Measurements from ENCODE around the gene SNRNP35.
A peak's percentile ranks its signal among the peaks of the same experiment; 100 is the strongest.
"Not testable (repeated sequence)": the region's sequence is repeated elsewhere in the genome, so short reads cannot be mapped to it uniquely, and the experiment has no call there.

SNRNP35 gene, protein sequence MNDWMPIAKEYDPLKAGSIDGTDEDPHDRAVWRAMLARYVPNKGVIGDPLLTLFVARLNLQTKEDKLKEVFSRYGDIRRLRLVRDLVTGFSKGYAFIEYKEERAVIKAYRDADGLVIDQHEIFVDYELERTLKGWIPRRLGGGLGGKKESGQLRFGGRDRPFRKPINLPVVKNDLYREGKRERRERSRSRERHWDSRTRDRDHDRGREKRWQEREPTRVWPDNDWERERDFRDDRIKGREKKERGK

GRCh38 chr12:123457980-123458779, at the start of gene SNRNP35:
Gene SNRNP35 (plus strand): TSS chr12:123458139. CDS start chr12:123465541, 7,402 bp downstream.
- peak; percentile 95 for DNase-seq

- DNase-seq, result not testable (repeated sequence)
Observed at GRCh38 chr12:123408619-123409018, 49.3 kb upstream of the SNRNP35 start.

DNA sequence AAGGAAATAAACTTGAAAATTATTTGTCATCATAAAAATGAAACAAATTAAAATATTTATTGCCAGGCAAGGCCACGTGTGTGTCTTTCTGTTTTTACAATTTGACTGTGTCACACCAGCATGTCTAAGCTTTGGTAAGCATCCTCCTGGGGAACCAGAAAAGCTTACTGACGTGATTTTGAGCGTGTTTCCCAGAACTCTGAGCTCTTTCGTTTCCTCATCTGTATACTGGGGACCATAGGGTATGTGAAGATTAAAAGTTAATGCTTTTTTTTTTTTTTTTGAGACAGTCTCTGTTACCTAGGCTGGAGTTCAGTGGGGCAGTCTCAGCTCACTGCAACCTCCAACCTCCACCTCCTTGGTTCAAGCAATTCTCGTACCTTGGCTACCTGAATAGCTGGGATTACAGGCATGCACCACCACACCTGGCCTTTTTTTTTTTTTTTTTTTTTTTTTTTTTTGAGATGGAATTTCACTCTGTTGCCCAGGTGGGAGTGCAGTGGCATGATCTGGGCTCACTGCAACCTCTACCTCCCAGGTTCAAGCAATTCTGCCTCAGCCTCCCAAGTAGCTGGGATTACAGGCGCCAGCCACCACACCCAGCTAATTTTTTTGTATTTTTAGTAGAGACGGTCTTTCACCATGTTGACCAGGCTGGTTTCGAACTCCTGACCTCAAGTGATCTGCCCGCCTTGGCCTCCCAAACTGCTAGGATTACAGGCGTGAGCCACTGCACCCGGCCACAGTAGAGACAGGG, 48.5 kb upstream of the SNRNP35 start:
- DNase-seq, result not testable (repeated sequence)

GRCh38 chr12:123410041-123410412, 47.9 kb upstream of the SNRNP35 start:
- DNase-seq, result no peak

GRCh38 chr12:123421314-123421713, 36.6 kb upstream of the SNRNP35 start:
- DNase-seq, result no peak

GRCh38 chr12:123427036-123427769, 30.7 kb upstream of the SNRNP35 start:
- peak; percentile 74 for DNase-seq

DNA sequence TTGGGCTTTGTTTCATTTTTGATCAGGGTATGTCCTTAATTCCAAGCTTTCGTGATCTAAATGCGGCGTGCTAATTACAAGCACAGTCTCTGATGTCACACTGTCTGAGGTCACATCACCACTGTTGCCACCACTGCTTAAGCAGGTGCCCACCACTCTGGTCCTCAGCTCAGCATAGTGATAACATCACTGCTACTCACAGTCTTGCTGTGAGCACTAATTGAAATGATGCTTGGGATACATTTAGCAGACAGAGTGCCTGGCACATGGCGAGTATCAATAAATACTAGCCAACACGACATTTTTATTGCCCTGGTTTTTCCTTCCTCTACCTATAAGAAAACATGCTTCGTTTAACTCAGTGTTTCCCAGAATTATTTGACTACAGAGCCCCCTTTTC, 29.3 kb upstream of the SNRNP35 start:
- DNase-seq, result no peak

DNA sequence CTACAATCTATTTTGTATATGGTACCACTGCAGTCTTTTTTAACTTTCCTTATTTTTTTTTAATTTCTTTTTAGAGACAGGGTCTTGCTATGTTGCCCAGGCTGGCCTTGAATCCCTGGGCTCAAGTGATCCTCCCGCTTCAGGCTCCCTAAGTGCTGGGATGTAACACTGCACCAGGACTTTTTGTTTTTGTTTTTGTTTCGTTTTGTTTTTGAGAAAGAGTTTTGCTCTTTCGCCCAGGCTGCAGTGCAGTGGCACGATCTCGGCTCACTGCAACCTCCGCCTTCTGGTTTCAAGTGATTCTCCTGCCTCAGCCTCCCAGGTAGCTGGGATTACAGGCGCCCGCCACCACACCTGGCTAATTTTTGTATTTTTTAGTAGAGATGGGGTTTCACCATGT, 28.8 kb upstream of the SNRNP35 start:
- DNase-seq, result not testable (repeated sequence)

- DNase-seq, result peak; percentile 80
Observed at GRCh38 chr12:123431951-123432817, 25.8 kb upstream of the SNRNP35 start.

DNA sequence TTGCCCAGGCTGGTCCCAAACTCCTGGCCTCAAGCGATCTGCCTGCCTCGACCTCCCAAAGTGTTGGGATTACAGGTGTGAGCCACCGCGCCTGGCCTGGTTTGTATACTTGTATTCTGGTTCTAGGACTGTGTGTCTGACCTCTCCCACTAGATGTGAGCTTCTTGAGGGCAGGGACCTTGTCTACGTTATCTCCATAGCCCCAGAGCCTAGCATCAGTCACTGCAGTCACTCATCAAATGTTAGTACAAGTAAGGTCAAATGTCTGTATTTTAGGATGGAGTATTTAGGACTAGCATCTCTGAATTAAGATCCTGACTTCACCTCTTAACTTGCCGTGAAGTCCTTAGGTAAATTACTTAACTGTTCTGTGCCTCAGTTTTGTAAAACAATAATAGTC, 24.3 kb upstream of the SNRNP35 start:
- no peak for DNase-seq

- DNase-seq, result no peak
Observed at GRCh38 chr12:123435636-123436016, 22.3 kb upstream of the SNRNP35 start.

DNA sequence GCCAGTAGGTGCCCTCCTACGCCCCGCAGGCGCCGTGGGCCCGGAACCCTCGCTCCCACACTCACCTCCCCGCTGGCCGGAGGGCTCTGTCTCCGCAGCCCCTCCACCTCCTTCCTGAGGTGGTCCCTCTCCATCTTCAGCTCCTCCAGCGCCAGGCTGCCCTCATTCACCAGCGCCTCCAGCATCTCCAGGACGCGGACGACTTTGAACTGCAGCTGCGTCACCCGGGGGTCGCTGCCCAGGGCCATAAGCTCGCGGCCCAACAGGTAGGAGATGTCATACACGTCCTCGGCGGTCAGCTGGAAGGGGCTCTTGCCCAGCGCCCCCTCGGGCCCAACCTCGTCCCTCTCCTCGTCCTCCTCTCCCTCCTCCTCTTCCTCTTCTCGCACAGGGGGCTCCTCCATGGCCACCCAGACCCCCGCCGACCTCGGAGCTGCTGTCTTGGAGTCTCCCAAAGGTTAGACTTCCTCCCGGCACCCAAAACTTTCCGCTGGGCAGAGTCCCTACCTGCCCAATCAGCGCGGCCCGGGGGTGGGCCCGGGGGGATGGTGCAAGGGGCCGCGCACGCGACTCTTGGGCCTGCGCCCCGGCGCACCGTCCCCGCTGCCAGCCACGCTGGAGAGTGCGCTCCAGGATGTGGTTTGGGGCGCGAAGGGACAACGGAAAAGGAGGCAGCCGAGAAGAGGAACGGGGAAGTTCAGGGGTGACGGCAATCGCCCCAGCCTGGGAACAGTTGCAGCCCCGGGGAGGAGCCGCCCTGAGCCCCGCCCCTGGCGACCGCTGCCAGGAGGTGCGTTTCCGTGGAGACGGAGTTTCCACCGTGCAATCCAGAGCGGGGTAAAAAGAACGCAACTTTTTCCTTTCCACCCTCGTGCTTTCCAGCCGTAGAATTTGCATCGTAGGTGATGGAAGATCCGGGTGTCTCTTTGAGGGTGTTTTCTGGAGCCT, 21.6 kb upstream of the SNRNP35 start, which contains the start of gene RILPL2:
RILPL2 (minus strand) TSS at position 668 of the 948 bp plus-strand sequence; CDS start at position 404, 264 bp downstream.
- peak; percentile 98 for DNase-seq

GRCh38 chr12:123441523-123442164, 16.3 kb upstream of the SNRNP35 start:
- no peak for DNase-seq

GRCh38 chr12:123442774-123443173, 15.2 kb upstream of the SNRNP35 start:
- no peak for DNase-seq

DNA sequence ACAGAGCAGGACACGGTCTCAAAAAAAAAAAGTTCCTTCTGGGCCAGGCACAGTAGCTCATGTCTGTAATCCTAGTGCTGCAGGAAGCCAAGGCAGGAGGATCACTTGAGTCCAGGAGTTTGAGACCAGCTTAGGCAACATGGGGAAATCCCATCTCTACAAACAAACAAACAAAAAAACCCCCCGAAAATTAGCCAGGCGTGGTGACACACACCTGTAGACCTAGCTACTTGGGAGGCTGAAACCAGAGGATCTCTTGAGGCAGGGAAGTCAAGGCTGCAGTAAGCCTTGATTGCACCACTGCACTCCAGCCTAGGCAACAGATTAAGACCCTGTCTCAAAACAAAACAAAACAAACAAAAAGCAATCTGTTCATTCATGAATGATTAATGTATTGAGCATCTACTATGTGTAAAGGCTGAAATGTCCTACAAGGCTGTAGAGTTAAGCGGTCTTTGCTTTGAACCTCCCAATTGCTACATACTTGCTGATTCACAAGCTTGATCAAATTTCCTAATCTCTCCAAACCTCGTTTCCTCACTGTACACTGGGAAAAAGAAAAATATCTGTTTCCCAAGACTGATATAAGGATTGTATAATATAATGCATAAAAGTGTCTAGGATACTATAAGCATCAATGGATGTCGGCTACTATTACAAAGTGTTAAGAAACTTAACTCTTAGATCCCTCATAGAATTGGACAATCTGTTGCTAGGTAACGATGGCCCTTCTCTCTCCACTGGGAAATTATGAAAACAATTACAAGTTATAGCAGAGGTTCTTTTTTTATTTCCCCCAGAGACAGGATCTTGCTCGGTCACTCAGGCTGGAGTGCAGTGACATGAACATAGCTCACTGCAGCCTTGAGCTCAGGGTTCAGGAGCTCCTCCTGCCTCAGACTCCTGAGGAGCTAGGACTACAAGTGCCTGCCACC, 13.6 kb upstream of the SNRNP35 start:
- DNase-seq, result no peak

DNA sequence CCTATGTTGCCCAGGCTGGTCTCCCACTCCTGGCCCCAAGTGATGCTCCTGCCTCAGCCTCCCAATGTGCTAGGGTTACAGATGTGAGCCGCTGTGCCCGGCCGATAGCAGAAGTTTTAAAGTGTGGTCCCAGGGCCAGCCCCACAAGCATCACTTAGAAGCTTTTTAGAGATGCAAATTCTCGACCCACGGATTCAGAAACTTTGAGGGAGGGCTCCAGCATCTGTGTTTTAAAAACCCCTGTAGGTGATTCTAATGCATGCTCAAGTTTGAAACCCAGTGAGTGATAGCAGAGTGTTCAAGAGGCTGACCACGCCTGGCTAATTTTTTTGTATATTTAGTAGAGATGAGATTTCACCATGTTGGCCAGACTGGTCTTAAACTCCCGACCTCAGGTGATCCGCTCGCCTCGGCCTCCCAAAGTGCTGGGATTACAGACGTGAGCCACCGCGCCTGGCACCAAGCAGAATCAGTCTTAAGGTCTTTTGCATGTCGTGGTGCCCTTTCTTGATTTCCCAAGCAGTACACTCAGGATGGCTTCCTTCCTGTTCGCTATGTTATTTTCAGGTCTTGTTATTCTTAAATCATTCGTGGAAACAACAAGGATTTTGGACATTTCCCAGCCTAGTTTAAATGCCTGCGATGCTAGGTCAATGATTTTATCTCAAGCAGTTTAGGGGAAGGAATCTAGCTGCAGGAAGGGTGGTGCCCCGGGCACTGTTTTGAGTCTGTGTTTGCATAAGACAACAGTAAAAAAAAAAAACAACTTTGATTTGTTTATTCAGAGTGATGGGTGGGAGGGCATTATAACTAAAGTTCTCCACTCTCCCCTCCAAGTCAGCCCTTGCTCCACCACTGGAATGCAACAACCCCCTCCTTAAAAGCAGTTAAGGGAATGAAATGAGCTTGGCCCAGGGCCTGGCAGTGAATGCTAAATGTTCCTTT, 12.3 kb upstream of the SNRNP35 start:
- no peak for DNase-seq

DNA sequence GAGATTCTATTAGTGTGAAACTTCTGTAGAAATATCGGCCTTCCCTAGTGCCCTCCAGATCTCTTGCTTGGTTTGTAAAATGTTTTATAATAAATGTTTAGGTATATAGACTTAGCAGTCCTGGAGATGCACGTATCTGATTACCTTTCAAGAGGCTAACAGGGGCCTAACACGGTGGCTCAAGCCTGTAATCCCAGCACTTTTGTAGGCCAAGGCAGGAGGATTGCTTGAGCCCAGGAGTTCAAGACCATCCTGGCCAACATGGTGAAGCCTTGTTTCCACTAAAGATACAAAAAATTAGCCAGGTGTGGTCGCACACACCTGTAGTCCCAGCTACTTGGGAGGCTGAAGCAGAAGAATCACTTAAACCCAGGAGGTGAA, 11.6 kb upstream of the SNRNP35 start:
- DNase-seq, result no peak

GRCh38 chr12:123449249-123449733, 8.6 kb upstream of the SNRNP35 start:
- DNase-seq, result no peak

Data from activated effector memory CD4-positive, alpha-beta T cell treated with anti-CD3 and anti-CD28 coated beads, Interleukin-2, amount 50 U/mL, for 16 hours (primary cell).